B cell (primary cell): ENCODE results near the gene LRAT.
"Not testable (repeated sequence)": the region's sequence is repeated elsewhere in the genome, so short reads cannot be mapped to it uniquely, and the experiment has no call there.

ENCODE experiments used
- EZH2 ChIP-seq: IDR thresholded peaks from 2 replicates; pipeline ENCODE4 v1.6.1; 2012; ENCODE audit warnings: borderline replicate concordance, low read depth, mild to moderate bottlenecking, moderate library complexity, low read length; ENCODE audit not compliant: insufficient read depth, poor library complexity, severe bottlenecking
- TF ChIP-seq, protein P1 (sequence below): fragments of 200-600 bp; IDR thresholded peaks from one replicate; pipeline ENCODE4 v1.8.0; 2022; ENCODE audit warnings: antibody characterized with exemption, mild to moderate bottlenecking

DNA sequence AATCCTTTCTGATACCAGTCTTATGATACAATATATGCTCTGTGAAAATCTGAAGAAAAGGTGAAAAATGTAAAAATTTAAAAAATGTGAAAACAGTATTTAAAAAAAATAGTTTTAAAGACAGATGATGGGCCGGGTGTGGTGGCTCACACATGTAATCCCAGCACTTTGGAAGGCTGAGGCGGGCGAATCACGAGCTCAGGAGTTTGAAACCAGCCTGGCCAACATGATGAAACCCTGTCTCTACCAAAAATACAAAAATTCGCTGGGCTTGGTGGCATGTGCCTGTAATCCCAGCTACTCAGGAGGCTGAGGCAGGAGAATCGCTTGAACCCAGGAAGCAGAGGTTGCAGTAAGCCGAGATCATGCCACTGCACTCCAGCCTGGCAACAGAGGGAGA lies 20.2 kb upstream of the LRAT start:
- TF ChIP-seq, protein P1, sequence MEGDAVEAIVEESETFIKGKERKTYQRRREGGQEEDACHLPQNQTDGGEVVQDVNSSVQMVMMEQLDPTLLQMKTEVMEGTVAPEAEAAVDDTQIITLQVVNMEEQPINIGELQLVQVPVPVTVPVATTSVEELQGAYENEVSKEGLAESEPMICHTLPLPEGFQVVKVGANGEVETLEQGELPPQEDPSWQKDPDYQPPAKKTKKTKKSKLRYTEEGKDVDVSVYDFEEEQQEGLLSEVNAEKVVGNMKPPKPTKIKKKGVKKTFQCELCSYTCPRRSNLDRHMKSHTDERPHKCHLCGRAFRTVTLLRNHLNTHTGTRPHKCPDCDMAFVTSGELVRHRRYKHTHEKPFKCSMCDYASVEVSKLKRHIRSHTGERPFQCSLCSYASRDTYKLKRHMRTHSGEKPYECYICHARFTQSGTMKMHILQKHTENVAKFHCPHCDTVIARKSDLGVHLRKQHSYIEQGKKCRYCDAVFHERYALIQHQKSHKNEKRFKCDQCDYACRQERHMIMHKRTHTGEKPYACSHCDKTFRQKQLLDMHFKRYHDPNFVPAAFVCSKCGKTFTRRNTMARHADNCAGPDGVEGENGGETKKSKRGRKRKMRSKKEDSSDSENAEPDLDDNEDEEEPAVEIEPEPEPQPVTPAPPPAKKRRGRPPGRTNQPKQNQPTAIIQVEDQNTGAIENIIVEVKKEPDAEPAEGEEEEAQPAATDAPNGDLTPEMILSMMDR = not testable (repeated sequence)
- not testable (repeated sequence) for TF ChIP-seq EZH2
